SH-SY5Y (cell line): ENCODE data around the gene DOCK10.

Experiments
- GATA2 ChIP-seq: IDR thresholded peaks from 2 replicates; pipeline ENCODE4 v1.6.1; 2011; ENCODE audit warnings: mild to moderate bottlenecking, low read depth, low read length
- GATA3 ChIP-seq: IDR thresholded peaks from 2 replicates; pipeline ENCODE4 v1.6.1; 2011; ENCODE audit warnings: low read depth, mild to moderate bottlenecking, low read length, moderate library complexity

The DOCK10 gene

DNA sequence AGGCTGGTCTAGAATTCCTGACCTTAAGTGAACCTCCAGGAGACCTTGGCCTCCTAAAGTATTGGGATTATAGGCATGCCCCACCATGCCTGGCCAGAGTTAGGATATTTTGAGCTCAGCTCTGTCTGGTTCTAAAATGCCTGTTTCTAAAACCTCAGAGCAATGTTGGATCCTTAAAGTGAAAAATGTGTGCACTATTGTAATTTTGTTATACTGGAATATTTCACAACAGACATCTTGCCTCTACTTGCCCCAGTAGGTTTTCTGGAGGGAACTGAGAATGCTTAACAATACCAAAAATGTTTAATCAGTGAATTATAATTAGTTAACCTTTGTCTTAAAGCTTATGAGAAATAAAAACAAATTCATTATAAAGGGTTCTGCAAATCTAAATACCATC, 181.5 kb downstream of the DOCK10 start:
- no peak for TF ChIP-seq GATA2
- no peak for TF ChIP-seq GATA3

DNA sequence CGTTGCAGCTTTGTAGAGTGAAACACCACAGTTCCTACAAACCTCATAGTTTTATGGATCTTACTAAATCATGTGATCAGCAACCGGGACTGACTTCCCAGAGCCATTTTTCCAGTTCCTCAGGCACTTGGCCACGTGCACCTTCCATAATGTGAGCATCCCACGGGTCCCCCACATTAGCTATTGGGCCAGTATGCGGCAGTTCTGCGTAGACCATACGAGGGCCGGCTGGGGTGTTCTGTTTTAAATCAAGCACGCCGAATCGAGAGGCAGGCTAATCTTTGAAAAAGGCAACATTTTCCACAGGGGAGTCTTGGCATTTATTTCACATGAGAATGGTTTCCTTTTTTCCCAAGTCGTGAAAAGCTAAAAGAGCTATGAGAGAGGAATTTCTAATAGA, 190.5 kb downstream of the DOCK10 start:
- TF ChIP-seq GATA3 (no peak), GATA2 (no peak)

DNA sequence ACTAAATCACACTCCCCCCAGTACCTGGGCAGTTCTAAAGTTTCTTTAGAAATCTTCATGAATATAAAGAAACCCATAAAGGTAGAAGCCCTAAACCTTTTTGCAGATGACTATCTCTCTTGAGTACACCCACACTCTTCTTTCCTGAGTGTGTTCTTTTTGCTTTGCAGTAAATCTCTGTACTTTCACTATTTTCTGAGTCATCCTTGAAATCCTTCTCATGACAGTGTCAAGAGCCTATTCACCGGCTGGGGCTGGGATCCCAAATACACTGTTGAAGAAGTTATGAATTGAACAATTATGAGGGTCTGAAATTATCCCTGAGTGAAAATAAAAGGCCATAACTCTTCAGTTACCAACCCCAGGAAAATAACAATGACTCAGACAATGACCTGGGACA, 192.2 kb downstream of the DOCK10 start:
- TF ChIP-seq GATA2, result no peak
- TF ChIP-seq GATA3, result no peak

DNA sequence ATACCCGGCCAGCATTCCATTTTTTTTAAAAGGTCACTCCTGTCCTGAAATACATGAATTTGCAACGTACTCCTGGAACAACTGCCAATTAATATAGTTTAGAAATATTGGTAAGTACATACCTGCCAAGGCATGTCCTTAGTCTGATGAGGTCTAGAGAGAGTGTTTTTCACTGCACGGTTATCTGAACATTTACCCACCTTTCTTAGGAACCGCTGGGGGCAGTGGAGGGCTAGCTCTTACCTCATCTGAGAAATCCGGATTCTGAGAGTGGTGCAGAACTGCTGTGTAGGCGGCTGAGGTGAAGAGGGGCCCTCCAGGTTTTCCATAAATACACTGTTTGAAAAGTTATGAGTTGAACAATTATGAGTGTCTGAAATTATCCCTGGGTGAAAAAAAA, 193.0 kb downstream of the DOCK10 start:
- no peak for TF ChIP-seq GATA2
- TF ChIP-seq GATA3, result no peak

DNA sequence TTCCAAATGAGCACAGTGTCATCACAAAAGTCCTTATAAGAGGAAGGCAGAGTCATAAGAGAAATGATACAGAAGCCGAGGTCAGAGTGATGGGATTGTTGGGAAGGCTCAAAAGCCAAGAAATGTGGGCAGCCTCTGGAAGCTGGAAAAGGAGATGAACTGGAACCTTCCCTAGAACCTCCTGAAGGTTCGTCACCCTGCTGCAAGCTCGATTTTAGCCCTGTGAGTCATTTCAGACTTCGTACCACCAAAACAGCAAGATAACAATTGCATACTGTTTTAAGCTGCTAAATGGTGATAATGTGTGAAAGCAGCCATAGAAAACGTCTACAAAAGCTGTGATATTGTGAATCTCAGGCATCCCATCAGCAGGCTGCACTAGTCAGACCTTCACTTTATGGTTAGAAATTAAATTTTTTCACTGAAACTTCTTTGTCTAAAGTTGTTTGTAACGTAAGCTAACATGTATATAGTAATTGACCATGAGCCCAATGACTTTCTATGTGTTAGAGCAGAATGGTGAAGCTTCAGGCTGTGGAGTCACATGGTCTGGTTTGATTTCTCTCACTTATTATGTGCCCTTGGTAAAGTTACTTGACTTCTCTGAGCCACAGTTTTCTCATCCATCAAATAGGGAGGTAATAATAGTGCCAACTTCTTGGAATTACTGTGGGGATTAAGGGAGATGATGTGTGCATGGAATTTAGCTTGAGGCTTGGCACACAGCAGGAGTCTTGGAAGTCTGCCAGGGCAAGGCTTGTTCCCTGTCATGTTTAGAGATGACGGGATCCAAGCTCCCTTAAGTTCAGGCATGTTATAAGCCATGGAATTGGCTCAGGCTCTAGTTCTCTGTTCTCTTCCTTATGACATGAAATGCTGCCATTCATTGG, 194.1 kb downstream of the DOCK10 start:
- TF ChIP-seq GATA3 (no peak), GATA2 (no peak)

DNA sequence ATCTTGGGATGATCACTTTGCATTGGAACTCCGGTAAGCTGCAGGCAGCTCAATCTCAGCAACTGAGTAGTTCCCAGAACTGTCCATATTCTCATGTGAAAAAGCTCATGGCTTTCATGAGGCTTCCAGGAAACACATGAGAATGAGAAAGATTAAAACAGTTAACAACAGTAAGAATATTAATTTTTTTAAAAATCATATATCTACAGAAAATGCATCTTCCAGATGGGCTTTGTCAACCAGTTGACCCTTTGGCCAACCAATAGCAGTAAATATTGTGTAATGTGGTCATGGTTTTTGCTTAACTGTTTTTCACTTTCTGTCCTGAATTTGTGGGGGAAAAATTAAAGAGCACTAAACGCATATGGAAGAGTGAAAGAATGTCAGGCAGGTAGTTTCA, 194.9 kb downstream of the DOCK10 start:
- TF ChIP-seq GATA3 (no peak), GATA2 (no peak)

DNA sequence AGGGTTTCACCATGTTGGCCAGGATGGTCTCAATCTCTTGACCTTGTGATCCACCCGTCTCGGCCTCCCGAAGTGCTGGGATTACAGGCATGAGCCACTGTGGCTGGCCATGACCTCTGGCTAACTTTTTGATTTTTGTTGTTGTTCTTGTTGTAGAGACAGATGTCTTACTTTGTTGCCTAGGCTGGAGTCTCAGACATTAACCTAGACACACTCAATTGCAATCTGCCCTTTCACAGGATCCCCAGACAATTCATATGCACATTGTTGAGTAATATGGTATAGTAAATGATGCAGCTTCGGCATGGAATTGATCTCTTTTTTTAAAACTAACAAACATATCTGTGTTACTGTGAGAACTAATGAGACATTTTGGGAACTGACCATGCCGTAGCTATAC, 195.6 kb downstream of the DOCK10 start:
- TF ChIP-seq GATA2 (no peak), GATA3 (no peak)

DNA sequence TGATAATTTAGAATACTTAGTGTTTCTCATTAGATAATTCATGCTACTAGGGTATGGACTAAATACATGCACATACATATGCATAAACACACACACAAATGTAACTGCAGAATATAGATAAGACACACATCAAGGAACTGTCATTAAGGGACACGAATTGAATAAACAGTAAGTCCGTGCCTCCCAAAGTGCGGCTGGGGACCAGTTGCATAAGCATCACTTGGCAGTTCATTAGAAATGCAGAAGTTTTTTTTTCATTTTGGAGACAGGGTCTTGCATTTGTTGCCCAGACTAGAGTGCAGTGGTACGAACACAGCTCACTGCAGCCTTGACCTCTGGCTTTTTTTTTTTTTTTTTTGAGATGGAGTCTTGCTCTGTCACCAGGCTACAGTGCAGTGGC, 196.1 kb downstream of the DOCK10 start:
- no peak for TF ChIP-seq GATA3
- TF ChIP-seq GATA2, result no peak

DNA sequence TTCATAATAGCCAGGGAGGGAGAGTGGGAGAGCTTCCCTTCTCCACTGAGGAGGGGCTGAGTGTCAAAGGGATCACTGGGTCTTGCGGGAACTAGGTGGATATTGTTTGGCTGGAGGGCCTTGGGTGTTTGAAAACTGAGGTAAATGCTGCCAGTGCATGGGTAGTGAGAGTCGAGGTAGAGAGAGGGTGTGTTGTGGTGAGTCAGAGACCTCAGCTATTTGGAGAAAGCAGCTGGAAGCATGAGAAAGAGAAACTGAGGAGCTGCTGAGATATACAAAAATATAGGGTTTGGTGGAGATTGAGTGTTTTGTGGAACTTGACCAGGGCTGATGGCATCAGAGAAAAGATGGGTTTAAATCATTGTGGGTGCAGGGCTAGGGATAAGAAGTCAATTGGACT, 199.1 kb downstream of the DOCK10 start:
- no peak for TF ChIP-seq GATA2
- no peak for TF ChIP-seq GATA3

DNA sequence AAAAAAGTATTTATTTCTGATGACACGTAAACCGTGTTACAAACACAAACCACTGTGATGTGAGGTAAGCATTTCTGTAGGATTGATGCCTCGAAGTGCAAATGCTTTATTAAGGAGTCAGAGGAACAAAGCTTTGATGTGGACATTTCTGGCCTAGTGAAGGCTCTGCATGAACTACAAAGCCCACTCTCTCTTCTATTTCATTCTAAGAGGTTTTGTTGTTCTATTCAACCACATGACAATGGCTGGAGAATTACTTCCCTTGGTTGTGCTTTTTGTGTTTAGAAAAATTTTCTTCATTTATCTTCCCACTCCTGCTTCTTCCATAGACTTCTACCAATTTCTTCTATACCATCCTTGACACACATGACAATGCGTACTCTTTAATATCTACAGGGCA, 200.4 kb downstream of the DOCK10 start:
- TF ChIP-seq GATA3 (no peak), GATA2 (no peak)

DNA sequence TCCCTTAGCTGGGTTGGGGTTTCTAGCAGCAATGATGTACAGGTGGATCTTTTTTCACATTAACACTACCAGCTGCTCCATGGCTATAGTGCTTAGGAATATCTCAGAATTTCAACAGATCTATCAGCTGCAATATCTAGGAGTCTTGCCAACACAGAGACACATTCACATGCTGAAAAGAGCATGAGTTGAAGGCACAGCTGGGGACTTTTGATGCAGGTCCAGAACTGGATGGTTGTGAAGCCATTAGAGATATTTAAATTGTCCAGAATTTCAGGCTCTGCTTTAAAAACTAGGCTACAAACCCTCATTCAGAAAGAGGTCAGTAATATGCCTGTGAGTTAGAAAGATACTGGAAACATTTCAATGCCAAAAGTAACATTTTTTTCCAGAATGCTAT, 203.9 kb downstream of the DOCK10 start:
- TF ChIP-seq GATA2 (0 out of 2 replicates have a peak, but pooled peaks have one; percentile 26), GATA3 (peak; percentile 23; the same call in 1 of the 2 replicates)

DNA sequence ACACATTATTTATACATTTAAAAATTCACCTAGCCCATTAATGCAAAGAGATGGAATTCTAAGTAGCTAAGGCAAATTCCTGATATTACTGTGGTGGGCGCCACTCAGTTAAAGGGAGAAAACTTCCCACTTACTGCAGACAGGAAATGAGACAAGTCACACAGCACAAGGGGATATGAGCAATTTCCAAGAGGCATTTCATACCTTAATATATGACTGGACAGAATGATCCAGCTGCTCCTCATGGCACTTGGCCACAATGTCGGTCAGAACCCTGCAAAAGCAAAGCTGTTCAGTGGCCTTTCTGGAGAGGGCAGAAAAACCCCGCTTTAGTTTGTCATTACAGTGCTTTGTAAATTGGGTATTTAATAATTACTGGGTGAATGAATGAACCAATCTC, 204.7 kb downstream of the DOCK10 start:
- TF ChIP-seq GATA3 (no peak), GATA2 (no peak)

DNA sequence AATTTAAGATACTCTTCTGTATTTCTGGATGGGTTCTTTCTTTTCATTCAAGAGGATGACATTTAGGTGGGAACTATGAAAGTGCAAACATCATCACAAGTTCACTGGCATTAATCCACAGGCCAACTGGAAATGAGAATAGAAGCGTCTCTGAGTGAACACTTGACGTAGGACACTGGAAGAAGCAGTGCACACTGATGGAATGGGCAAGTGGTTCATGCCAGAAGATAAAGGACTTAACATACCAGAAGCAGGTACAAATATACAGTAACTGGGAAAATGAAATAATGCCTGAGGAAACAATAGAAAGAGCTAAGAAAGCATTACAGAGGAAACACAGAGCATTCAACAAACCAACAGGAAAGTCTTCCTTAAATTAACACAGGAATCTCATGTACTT, 205.2 kb downstream of the DOCK10 start:
- no peak for TF ChIP-seq GATA2
- TF ChIP-seq GATA3, result no peak

DNA sequence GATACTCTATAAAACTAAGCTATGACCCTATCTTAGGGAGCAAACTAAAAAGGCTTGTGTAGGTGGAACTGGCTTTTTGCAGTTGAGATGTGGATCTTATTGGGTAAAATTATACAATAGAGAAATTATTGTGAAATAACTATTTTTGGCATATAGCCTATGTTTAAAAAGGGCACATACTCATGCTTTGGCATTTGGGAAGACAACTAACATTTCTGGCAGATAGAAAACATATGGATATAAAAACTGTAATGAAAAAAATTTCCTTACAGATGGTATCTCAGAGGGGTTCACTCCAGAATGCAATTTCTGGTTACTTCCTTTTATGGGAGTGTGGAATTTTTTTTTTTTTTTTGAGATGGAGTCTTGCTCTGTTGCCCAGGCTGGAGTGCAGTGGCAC, 206.0 kb downstream of the DOCK10 start:
- TF ChIP-seq GATA2 (no peak), GATA3 (no peak)

DNA sequence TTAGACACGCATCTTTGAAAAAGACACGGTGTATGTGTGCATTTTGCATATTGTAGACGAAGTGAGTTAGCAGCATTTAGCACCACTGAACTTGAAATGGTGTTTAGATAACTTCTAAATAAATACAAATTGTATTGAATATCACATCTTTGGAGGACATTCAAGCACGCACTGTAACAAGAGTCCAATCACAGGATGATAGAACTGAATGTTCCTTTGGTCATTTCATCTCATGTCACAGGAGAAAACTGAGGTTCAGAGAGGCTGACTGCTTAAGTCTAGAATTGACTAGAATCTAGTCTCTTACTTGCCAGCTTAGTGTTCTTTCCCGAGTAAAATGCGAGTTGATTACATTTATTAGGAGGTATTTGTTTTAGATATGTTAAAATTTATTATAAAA, 206.9 kb downstream of the DOCK10 start:
- no peak for TF ChIP-seq GATA2
- TF ChIP-seq GATA3, result no peak

DNA sequence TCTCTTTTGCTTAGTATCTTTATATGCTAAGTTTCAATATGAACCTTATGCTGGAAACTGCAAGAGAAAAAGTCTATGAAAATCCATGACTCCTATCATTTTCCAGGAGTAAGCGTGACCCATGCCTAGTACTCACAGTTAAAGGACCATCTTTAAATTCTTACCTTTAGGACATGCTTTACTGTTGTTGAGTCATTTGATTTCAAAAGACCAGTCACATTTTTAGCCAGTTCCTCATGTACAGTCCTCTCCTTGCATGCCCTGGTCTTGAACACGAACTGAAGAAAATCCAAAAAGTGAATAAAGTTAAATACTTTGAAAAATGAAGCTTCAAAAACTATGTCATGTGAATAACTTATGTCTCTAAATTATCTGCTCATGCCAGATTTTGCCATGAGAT, 208.3 kb downstream of the DOCK10 start:
- TF ChIP-seq GATA2, result no peak
- no peak for TF ChIP-seq GATA3

DNA sequence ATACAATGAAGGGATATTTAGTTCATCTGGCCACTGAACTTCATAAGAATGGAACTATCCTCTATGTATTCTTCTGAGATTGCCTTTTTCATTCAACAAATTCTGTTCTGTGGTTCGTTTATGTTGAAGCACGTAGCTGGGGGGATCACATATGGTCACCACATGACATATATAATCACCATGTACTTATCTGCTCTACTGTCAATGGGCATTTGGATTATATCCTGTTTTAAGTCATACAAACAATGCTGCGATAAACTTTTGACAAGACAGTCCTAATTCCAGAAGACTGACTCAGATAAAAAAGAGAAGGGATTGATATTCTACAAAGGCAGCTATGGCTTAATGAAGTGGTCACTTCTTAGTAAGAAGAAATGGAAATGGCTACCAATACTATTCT, 210.1 kb downstream of the DOCK10 start:
- TF ChIP-seq GATA2, result no peak; the same call in 1 of the 2 replicates
- peak; percentile 61 for TF ChIP-seq GATA3
